ENCODE results near the gene ABL1. TPM values are rescaled to one million over a fixed set of nuclear protein-coding genes. Genes with fewer than 3 reads are reported as not detected.

ABL1 gene
- polyA plus RNA-seq, 1 donor = 69.3 TPM

- no peak for DNase-seq
Observed at GRCh38 chr9:130933114-130934046, 98.3 kb downstream of the ABL1 start.

GRCh38 chr9:130934246-130934645, 99.2 kb downstream of the ABL1 start:
- no peak for DNase-seq

- no peak for DNase-seq
Observed at GRCh38 chr9:130934702-130935647, 99.9 kb downstream of the ABL1 start.

- DNase-seq = no peak
Observed at GRCh38 chr9:130935648-130936271, 100.7 kb downstream of the ABL1 start.

- no peak for DNase-seq
Observed at GRCh38 chr9:130936285-130937117, 101.4 kb downstream of the ABL1 start.

Other genes with a start within 250 kb of the ABL1 start
- gene PRDM12, start 170.7 kb upstream of the ABL1 start, polyA plus RNA-seq (ENCODE audit: insufficient read length) = not detected
- gene EXOSC2, start 141.5 kb upstream of the ABL1 start, polyA plus RNA-seq (ENCODE audit: insufficient read length) = 25.5 TPM
- 0.35 TPM for gene QRFP, start 61.6 kb downstream of the ABL1 start, polyA plus RNA-seq (ENCODE audit: insufficient read length)
- not detected for gene FIBCD1, start 104.0 kb downstream of the ABL1 start, polyA plus RNA-seq (ENCODE audit: insufficient read length)
- 2.1 TPM for gene LAMC3, start 173.9 kb downstream of the ABL1 start, polyA plus RNA-seq (ENCODE audit: insufficient read length)